ENCODE data around the gene SDCBP2.

Gene SDCBP2

DNA sequence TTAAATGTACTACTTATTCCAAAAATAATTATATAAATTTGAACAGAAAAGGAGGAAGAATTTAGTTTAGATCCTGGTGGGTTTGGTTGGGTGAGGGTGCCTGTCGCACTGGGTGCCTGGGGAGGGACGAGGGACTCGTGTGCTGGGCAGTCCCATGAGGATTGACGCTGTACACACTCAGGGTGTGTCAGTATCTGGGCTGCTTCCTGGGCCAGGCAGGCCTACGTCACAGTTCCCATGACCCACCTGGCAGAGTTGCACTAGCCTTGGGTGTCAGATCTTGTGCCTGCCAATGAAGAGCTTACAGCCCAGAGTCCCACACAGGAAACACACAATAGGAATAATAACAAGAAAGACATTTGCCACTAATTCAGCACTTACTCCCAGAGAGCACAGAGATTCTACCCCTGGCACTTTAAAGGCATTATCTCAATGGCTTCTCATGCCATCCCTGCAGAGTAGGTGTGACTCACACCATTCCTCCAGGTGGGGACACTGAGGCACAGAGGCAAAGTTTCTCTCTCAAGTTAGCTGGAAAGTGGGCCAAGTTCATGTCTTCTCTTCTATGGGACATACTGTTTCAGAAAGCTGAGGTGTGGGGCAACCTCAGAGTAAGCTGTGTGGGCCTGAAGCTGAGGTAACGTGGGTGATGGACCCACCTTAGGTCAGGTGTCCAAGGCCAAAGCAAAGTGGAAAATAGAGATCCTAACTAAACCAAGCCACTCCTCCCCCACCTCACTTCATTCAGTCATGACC is 1.3 kb upstream of the SDCBP2 start:
- TF ChIP-seq CTCF (IDR thresholded peaks at IDR 0.05; ENCODE audit: borderline replicate concordance, insufficient read depth, low read depth, low read length): no peak

DNA sequence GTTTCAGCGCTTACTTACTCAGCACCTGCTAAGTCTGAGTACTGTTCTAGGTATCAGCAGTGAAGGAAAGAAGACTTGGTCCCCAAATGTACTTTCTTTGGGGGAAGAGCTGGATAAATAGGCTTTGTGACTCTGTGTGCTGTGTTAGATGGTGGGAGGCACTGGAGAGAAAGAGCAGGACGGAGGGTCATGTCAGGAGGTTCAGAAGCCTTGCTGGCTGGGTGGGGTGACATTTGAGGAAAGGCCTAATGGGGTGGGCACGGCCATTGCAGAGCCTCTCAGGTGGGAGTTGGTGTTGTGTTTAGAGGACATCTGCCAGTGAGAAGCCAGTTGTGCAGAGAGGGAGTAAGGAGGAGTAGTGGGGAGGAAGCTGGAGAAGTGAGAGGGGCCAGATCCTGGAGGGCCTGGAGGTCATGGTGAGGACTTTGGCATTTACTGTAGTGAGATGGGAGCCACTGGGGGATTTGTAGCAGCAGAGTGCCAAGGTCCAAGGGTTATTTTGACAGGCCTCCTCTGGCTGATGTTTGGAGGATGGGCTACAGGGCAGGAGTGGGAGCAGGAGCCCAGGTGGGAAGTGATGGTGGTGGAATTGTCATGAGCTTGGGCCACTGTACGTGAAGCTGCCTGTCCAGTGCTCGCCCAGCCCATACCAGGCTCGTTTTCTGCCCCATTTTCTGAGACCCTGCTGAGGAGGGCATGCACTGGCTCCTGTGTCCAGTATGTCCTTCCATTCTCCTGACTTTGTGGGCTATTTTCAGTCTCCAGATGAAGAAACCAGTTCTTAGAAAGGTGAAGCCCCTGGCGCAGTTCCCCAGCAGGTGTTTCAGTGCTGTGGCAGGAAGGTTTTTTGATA is 886 bp downstream of the SDCBP2 start:
- TF ChIP-seq CTCF (IDR thresholded peaks at IDR 0.05; ENCODE audit: borderline replicate concordance, insufficient read depth, low read depth, low read length): no peak
- no peak overlapping the region for H3K4me3 ChIP-seq (ENCODE audit: low read depth, low read length)

More for the DNA sequence above, 1.3 kb upstream of the SDCBP2 start:
- no peak overlapping the region for H3K4me3 ChIP-seq (ENCODE audit: low read depth, low read length)

DNA sequence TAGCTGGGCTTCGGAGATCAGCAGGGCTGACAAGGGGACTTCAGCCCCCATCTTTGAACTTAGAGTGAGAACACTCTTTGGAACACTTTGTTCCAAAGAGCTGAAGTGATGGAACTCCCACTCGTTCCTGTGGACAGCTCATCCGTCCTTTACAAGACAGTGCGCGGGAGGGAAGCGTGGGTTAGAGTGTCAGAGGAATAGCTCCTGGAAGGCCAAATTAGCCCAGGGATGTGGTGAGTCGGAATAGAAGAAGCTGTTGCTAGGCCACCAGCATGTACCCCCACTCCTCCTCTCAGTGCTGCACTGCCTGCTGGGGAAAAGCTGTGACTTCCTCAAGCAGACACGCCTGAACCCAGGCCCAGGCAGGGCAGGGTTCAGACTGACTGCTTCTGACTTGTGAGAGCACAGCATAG is 1.7 kb downstream of the SDCBP2 start:
- no peak for TF ChIP-seq CTCF (IDR thresholded peaks at IDR 0.05; ENCODE audit: borderline replicate concordance, insufficient read depth, low read depth, low read length)
- no peak overlapping the region for H3K4me3 ChIP-seq (ENCODE audit: low read depth, low read length)

DNA sequence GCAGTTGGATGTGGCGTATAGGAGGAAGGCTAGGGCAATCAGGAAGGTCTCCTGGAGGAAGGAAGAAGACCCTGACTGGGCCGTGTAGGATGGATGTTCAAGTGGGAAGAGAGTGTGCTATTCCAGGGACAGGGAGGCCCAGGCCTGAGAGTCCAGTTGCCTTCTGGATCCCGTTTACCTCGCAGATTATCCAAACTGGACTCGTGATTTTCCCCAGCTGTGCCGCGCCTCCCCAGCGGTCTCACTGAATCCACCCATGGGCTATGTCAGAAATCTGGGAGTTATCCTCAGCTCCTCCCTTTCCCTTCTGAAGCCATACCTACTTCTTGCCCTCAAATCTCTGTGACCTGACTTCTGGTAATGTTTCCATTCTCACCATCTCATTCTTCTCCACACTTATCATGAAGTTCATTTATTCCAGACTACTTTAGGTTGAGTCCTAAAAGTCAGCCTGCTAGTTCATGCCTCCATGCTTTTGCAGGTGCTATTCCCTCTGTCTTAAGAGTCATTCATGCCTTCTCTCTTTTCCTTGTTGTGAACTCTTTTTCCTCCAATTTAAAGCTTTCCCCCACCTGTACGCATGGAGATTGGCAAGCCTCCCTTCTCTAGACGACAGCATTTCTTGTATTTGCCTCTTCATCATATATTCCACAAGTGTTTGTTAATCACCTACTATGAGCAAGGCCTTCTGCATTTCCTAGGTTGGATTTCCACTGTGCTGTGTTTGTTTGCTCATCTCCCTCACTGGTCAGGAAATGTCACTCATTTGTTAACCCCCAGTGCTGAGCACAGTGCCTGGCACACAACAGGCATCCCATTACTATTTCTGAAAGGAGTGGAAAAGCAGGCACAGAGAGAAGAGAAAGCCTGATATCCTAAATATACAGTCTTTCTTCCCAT is 2.7 kb downstream of the SDCBP2 start:
- peak overlapping the region; percentile 63 for H3K4me3 ChIP-seq (ENCODE audit: low read depth, low read length)
- TF ChIP-seq CTCF (IDR thresholded peaks at IDR 0.05; ENCODE audit: borderline replicate concordance, insufficient read depth, low read depth, low read length): no peak

DNA sequence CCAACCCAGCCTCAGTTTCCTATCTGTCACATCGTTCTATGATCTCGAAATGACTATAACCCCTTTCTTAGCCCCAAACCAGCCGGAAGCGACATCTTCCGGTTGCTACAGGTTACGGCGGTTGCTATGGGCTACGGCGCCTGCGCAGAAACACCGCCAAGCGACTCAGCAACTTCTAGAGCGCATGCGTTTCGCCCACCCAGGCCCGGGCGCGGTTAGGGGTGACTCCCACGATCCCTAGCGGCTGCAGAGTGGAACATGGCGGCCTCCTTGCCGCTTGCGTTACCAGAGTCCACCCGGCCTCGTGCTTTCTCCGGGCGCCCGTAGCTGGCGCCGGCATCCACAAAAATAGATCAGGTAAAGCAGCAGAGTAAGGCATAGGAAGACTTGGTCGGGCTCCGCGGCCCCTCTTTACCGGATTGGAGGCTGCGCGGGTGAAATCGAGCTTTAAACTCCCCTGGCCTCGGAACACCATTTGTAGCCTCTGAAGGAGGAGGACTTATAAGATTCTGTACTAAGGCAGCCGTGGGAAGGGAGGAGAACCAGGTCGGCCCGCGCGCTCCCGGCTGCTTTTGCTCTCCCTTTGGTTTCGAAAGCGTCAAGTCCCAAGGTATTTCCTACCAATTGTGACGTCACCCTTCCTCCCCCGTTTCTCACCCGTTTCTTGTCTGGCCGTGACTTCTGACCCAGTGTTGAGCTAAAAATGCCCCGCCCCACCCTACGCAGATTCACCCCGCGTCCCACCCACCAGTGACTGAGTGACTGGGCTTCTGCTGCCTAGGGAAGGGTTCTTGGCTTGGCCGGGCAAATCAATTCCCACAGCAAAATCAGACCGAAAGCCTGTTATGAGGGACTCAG is 3.5 kb downstream of the SDCBP2 start:
- no peak for TF ChIP-seq CTCF (IDR thresholded peaks at IDR 0.05; ENCODE audit: borderline replicate concordance, insufficient read depth, low read depth, low read length)
- H3K4me3 ChIP-seq (ENCODE audit: low read depth, low read length): peak overlapping the region; percentile 63

- TF ChIP-seq CTCF (IDR thresholded peaks at IDR 0.05; ENCODE audit: borderline replicate concordance, insufficient read depth, low read depth, low read length): no peak
- H3K4me3 ChIP-seq (ENCODE audit: low read depth, low read length): peak overlapping the region; percentile 63
Observed at GRCh38 chr20:1324598-1325172, 4.3 kb downstream of the SDCBP2 start.

Data from GM12875 (cell line).